ENCODE data around the gene ELK3.

The ELK3 gene

DNA sequence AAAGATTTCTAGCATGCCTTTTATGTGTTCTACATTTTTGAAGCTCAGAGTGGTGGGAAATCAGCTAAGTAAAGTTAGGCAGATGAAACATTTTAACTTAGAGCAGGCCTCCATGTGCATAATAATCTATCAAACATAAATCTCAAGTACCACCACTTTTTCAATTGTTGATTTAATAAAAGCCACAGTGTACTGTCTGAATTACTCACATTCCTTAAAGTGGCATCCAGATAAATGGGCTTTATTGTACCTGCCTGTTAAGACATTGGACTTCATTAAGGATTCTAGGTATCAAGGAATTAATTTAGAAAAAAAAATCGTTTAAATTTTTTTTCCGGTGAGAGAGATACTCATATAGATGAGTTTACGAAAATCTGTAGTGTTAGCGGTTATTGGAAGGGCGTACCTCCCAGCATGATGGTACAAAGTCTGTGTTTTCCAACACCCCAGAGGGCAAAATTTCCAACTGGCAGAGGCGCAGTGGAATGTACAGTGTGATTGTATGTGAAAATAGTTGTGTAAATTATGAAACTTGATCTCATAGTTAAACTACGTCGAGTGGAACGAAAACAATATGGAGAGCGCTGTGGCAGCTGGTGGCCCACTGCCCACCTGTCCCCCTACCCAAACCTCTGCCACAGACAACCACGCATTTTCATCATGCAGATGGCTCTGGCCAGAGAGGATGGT, 25.0 kb downstream of the ELK3 start:
- no peak overlapping the region for H3K4me3 ChIP-seq (ENCODE audit: low read length)
- H3K4me1 ChIP-seq (ENCODE audit: control insufficient read depth, low read depth, low read length): peaks cover 4% of the 10 kb centered on the region
- H3K36me3 ChIP-seq (ENCODE audit: control insufficient read depth, low read depth, low read length): no peaks in the 10 kb centered on the region
- no peak overlapping the region for H3K27ac ChIP-seq (ENCODE audit: low read length)
- no peak overlapping the region for H3K9ac ChIP-seq (ENCODE audit: low read length)
- no peaks in the 10 kb centered on the region for H3K27me3 ChIP-seq (ENCODE audit: control insufficient read depth, insufficient read depth, low read length)
- H3K9me3 ChIP-seq (ENCODE audit: control insufficient read depth, low read depth, low read length): no peaks in the 10 kb centered on the region

DNA sequence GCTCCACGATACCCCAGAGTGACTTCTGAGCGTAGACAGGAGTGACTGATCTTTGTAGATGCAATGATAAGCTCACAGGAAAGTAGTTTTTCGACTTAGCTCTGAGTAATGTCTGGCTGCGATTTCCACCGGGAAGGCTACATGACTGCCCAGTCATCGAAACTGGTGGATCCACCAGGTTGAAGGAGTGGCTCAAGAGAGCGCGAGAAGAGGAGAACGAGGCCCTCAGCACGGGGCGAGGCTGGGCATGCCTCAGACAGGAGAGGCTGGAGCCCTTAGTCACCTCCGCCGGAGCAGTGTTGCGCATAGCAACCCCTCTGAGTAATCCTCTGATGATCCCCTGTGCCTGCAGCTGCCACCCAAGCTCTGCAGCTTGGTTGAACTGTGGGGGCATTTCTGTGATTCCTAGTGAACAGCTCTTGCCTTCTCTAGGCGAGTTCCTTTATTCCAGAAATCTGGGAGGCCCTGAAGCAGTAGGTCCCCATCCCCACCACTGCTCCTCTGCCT, 25.6 kb downstream of the ELK3 start:
- Histone ChIP-seq H3K9me3 (ENCODE audit: control insufficient read depth, low read depth, low read length) (no peaks in the 10 kb centered on the region), H3K9ac (ENCODE audit: low read length) (no peak overlapping the region), H3K27ac (ENCODE audit: low read length) (no peak overlapping the region), H3K4me1 (ENCODE audit: control insufficient read depth, low read depth, low read length) (peaks cover 6% of the 10 kb centered on the region), H3K4me3 (ENCODE audit: low read length) (no peak overlapping the region), H3K27me3 (ENCODE audit: control insufficient read depth, insufficient read depth, low read length) (no peaks in the 10 kb centered on the region), H3K36me3 (ENCODE audit: control insufficient read depth, low read depth, low read length) (no peaks in the 10 kb centered on the region)

DNA sequence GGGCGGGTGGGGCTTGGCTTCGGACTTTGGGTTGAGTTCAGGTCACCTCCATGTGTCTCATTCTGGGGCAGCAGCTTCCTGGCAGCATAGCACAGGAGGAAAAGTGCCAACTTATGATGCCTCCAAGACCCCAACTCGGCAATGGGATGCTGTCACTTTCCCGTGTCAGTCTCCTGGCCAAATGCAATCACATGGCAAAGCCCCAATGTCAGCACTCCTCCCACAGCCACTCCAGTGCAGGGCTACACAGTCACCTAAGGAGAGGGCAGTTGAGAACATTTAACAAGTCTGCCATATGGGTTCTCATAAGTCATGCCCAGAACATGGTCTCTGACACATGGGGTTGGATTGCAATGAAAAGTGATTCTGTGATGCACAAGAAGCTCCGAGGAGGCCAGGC, 26.7 kb downstream of the ELK3 start:
- no peaks in the 10 kb centered on the region for H3K9me3 ChIP-seq (ENCODE audit: control insufficient read depth, low read depth, low read length)
- no peaks in the 10 kb centered on the region for H3K36me3 ChIP-seq (ENCODE audit: control insufficient read depth, low read depth, low read length)
- no peak overlapping the region for H3K4me3 ChIP-seq (ENCODE audit: low read length)
- H3K4me1 ChIP-seq (ENCODE audit: control insufficient read depth, low read depth, low read length): peaks cover 2% of the 10 kb centered on the region
- H3K9ac ChIP-seq (ENCODE audit: low read length): no peak overlapping the region
- no peak overlapping the region for H3K27ac ChIP-seq (ENCODE audit: low read length)
- no peaks in the 10 kb centered on the region for H3K27me3 ChIP-seq (ENCODE audit: control insufficient read depth, insufficient read depth, low read length)

DNA sequence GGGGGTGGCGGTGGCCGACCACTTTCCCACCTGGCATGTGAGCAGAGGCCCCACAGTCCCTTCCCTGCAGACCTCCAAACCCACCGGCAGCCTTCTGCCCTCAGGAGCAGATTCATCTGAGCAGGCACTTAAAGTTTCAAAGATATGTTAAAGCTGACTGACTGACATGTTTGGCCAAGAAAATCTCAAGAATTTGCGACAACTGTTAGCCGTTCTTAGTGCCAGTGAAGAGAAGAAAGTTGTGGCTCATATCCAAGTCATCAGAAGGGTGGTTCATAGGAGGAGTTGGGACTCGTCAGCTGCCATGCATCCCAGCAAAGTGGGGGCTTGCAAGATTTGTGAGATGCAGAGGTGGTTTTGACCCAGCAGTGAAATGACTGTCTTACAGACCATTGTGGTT, 27.2 kb downstream of the ELK3 start:
- peaks cover 2% of the 10 kb centered on the region for H3K4me1 ChIP-seq (ENCODE audit: control insufficient read depth, low read depth, low read length)
- H3K9ac ChIP-seq (ENCODE audit: low read length): no peak overlapping the region
- no peaks in the 10 kb centered on the region for H3K9me3 ChIP-seq (ENCODE audit: control insufficient read depth, low read depth, low read length)
- H3K27me3 ChIP-seq (ENCODE audit: control insufficient read depth, insufficient read depth, low read length): no peaks in the 10 kb centered on the region
- H3K4me3 ChIP-seq (ENCODE audit: low read length): no peak overlapping the region
- H3K27ac ChIP-seq (ENCODE audit: low read length): no peak overlapping the region
- H3K36me3 ChIP-seq (ENCODE audit: control insufficient read depth, low read depth, low read length): no peaks in the 10 kb centered on the region

DNA sequence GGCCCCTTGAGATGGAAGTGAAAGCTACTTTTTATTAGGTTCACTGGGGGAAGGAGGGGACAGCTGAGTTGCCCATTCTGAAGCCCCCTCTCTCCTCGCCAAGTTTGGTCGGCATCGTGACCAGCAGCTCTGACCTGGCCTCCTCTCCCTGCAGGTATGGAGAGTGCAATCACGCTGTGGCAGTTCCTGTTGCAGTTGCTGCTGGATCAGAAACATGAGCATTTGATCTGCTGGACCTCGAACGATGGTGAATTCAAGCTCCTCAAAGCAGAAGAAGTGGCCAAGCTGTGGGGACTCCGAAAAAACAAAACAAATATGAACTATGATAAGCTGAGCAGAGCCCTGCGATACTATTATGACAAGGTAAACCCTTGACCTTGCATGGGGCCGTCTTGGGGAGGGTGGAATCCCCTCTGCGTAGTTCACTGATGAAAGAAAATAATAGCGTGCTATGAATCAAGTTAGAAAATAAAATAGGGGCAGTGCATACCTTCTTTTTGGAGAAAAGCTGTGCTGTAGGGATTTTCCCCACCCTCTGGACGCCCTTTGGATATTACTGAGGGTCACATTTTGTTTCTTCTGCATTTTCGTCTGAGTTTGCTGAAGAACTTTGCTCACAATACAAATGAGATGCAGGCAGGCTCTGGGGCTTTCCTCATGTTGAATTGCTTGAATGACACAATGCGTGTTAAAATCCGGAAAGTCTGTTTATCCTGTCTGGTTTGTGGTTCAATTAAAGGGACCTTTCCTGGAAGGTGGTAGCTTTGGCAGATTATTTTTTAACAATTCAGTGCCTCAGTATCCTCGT, 29.4 kb downstream of the ELK3 start:
- Histone ChIP-seq H3K27me3 (ENCODE audit: control insufficient read depth, insufficient read depth, low read length) (no peaks in the 10 kb centered on the region), H3K4me1 (ENCODE audit: control insufficient read depth, low read depth, low read length) (peaks cover 2% of the 10 kb centered on the region), H3K9me3 (ENCODE audit: control insufficient read depth, low read depth, low read length) (no peaks in the 10 kb centered on the region), H3K9ac (ENCODE audit: low read length) (no peak overlapping the region), H3K4me3 (ENCODE audit: low read length) (no peak overlapping the region), H3K27ac (ENCODE audit: low read length) (no peak overlapping the region), H3K36me3 (ENCODE audit: control insufficient read depth, low read depth, low read length) (no peaks in the 10 kb centered on the region)

DNA sequence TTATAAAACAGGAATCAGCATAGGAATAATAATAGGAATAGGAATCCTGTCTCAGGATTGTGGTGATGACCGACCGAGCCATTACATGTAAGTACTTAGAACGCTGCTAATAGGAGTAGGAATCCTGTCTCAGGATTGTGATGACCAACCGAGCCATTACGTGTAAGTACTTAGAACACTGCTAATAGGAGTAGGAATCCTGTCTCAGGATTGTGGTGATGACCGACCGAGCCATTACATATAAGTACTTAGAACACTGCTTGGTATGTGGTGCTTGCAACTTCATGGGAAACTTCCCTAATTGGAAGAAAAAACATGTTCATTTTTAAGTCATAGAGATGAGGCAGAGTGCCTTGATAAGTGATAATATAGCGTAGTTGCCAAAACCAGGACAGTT, 30.0 kb downstream of the ELK3 start:
- Histone ChIP-seq H3K9ac (ENCODE audit: low read length) (no peak overlapping the region), H3K4me3 (ENCODE audit: low read length) (no peak overlapping the region), H3K4me1 (ENCODE audit: control insufficient read depth, low read depth, low read length) (peaks cover 2% of the 10 kb centered on the region), H3K36me3 (ENCODE audit: control insufficient read depth, low read depth, low read length) (no peaks in the 10 kb centered on the region), H3K27me3 (ENCODE audit: control insufficient read depth, insufficient read depth, low read length) (no peaks in the 10 kb centered on the region), H3K27ac (ENCODE audit: low read length) (no peak overlapping the region), H3K9me3 (ENCODE audit: control insufficient read depth, low read depth, low read length) (no peaks in the 10 kb centered on the region)

DNA sequence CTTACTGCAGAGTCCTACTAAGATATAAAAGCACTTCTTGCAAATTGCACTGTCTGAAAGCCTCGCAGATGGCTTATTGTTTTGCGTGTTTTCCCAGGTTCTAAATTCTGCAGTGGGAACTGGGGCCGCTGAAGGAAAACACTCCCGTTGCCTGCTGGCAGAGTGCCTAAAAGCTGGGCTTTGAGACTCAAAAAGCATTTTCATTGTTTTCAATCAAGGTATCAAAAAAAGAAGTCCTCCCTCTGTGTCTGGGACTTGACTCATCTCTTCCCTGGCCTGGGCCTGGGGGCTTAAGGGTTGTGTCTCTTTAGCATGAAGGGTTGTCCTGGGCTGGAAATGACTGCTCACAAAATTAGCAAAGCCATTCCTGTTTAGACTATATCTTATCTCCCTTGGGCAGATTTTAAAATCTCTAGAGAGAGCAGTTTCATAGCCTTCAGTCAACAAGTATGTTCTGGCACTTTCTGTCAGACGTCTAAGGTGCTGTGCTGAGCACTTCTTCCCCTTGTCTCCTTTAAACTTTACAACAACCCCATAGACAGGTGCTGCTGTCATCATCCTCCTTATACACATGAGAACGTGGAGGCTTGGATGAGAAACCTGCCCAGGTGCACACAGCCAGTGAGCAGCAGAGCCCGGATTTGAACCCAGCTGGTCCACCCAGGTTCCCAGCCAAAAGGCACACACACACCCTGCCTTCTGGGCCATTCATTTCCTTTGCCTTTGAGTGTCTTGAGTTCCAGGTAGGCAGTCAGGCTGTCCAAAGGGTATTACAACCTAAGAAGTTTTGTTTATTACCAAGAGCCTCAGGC, 31.1 kb downstream of the ELK3 start:
- Histone ChIP-seq H3K27ac (ENCODE audit: low read length) (no peak overlapping the region), H3K36me3 (ENCODE audit: control insufficient read depth, low read depth, low read length) (no peaks in the 10 kb centered on the region)

DNA sequence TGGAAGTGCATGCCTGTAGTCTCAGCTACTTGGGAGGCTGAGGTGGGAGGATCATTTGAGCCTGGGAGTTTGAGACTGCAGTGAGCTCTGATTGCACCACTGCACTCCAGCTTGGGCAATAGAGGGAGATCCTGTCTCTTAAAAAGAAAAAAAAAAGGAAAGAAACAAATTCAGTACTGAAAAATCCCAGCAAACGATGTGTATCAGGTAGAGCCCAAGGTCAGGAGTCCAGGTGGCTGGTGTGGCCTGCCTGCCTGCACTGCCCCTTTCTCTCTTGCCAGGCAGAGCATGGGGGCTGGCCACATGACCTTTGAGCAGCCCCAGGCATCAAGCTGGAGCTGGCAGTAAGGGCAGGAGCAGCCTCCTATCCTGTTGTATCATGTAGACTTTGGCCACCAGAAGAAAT, 31.8 kb downstream of the ELK3 start:
- Histone ChIP-seq H3K27ac (ENCODE audit: low read length) (no peak overlapping the region), H3K27me3 (ENCODE audit: control insufficient read depth, insufficient read depth, low read length) (no peaks in the 10 kb centered on the region), H3K9ac (ENCODE audit: low read length) (no peak overlapping the region), H3K4me3 (ENCODE audit: low read length) (no peak overlapping the region), H3K36me3 (ENCODE audit: control insufficient read depth, low read depth, low read length) (no peaks in the 10 kb centered on the region), H3K9me3 (ENCODE audit: control insufficient read depth, low read depth, low read length) (no peaks in the 10 kb centered on the region), H3K4me1 (ENCODE audit: control insufficient read depth, low read depth, low read length) (peaks cover 2% of the 10 kb centered on the region)

More for the DNA sequence above, 31.1 kb downstream of the ELK3 start:
- H3K4me3 ChIP-seq (ENCODE audit: low read length): no peak overlapping the region
- H3K9me3 ChIP-seq (ENCODE audit: control insufficient read depth, low read depth, low read length): no peaks in the 10 kb centered on the region
- H3K9ac ChIP-seq (ENCODE audit: low read length): no peak overlapping the region
- H3K4me1 ChIP-seq (ENCODE audit: control insufficient read depth, low read depth, low read length): peaks cover 2% of the 10 kb centered on the region
- no peaks in the 10 kb centered on the region for H3K27me3 ChIP-seq (ENCODE audit: control insufficient read depth, insufficient read depth, low read length)

DNA sequence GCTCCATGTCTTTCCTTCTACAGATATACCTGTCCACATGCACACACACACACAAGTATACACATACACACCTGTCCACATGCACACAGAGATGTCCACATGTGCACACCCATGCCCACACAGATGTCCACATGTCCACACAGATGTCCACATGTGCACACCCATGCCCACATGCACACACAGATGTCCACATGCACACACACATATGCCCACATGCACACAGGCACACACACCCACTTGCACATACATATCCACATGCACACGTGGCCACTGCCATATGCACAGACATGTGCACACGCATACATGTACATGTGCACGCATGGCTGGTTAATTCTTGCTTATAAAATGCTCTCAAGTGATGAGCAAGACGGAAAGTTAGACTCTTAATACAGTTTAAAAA, 32.2 kb downstream of the ELK3 start:
- Histone ChIP-seq H3K27ac (ENCODE audit: low read length) (no peak overlapping the region), H3K4me1 (ENCODE audit: control insufficient read depth, low read depth, low read length) (peaks cover 2% of the 10 kb centered on the region), H3K36me3 (ENCODE audit: control insufficient read depth, low read depth, low read length) (no peaks in the 10 kb centered on the region), H3K4me3 (ENCODE audit: low read length) (no peak overlapping the region), H3K9me3 (ENCODE audit: control insufficient read depth, low read depth, low read length) (no peaks in the 10 kb centered on the region), H3K9ac (ENCODE audit: low read length) (no peak overlapping the region), H3K27me3 (ENCODE audit: control insufficient read depth, insufficient read depth, low read length) (no peaks in the 10 kb centered on the region)

DNA sequence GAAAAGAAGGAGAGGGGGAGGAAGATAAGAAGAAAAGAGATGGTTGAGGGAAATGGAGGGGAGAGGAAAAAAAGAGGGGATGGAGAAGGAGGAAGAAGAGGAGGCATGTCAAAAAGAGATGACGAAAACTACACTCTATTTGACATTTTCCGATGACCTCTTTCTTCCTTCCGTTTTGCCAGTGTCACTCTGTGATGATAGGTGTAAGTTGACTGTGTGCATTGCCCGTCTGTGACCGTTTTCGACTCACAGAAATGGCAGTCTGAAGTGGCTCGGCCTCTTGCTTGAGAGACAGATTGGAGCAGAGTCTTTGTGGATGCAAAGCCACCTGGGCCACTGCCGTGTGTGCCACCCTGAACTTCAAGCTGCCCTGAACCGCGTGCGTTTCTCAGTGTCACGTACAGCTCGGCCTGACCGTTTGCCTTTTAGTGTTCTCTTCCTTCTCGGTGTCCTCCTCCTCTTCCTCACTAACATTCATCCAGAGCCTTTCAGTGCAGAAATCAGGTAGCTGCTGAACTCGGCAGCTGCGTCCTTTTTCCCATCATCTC, 32.7 kb downstream of the ELK3 start:
- peaks cover 2% of the 10 kb centered on the region for H3K4me1 ChIP-seq (ENCODE audit: control insufficient read depth, low read depth, low read length)
- H3K9ac ChIP-seq (ENCODE audit: low read length): no peak overlapping the region
- no peaks in the 10 kb centered on the region for H3K27me3 ChIP-seq (ENCODE audit: control insufficient read depth, insufficient read depth, low read length)
- no peaks in the 10 kb centered on the region for H3K36me3 ChIP-seq (ENCODE audit: control insufficient read depth, low read depth, low read length)
- H3K9me3 ChIP-seq (ENCODE audit: control insufficient read depth, low read depth, low read length): no peaks in the 10 kb centered on the region
- H3K4me3 ChIP-seq (ENCODE audit: low read length): no peak overlapping the region
- H3K27ac ChIP-seq (ENCODE audit: low read length): no peak overlapping the region

DNA sequence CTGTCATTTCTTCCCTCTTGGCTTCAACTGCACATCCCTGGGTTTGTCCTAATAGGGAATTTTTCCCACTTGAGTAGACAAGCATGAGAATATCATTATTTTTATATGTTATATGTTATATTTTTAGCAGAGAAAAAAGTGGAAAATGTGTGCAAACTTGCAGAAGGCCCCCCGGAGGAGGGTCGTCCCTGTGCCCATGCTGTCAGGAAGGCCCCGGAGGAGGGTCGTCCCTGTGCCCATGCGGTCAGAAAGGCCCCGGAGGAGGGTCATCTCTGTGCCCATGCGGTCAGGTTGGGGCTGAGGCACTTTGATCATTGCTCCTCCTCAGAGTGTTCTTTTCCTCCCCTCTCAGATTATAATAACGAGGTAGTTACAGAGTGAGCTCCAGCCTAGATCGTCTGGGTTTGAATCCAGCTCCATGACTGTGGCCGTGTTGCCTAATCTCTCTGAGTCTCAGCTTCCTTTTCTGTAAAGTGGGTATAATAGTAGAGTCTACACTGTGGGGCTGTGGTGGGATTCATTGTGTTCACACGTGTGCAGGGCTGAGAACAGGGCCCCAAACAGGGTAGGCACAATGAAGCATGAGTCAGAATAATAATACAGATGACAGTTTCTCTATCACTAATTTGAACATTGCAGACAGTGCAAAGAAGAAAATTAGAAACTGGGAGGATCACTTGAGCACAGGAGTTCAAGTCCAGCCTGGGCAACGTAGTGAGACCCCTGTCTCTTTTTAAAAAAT, 33.4 kb downstream of the ELK3 start:
- Histone ChIP-seq H3K4me1 (ENCODE audit: control insufficient read depth, low read depth, low read length) (peaks cover 2% of the 10 kb centered on the region), H3K4me3 (ENCODE audit: low read length) (no peak overlapping the region), H3K27me3 (ENCODE audit: control insufficient read depth, insufficient read depth, low read length) (no peaks in the 10 kb centered on the region), H3K9me3 (ENCODE audit: control insufficient read depth, low read depth, low read length) (no peaks in the 10 kb centered on the region), H3K27ac (ENCODE audit: low read length) (no peak overlapping the region), H3K36me3 (ENCODE audit: control insufficient read depth, low read depth, low read length) (no peaks in the 10 kb centered on the region), H3K9ac (ENCODE audit: low read length) (no peak overlapping the region)
